Kidney epithelial cell (primary cell): Measurements from ENCODE around the gene CRHR2. TPM values are rescaled to one million over a fixed set of nuclear protein-coding genes. Genes with fewer than 3 reads are reported as not detected.
A peak's percentile ranks its signal among the peaks of the same experiment; 100 is the strongest.

Source experiments
- DNase-seq: peaks from one replicate; pipeline ENCODE4 v3.0.0-alpha.2; 2010; ENCODE audit warnings: low read depth
- H3K27me3 ChIP-seq: 2 replicates; pipeline ENCODE4 v1.6.0; 2011; ENCODE audit warnings: low read length; ENCODE audit not compliant: control insufficient read depth, insufficient read depth
- H3K36me3 ChIP-seq: 2 replicates; pipeline ENCODE4 v1.5.1; 2011; ENCODE audit warnings: low read length; ENCODE audit not compliant: control insufficient read depth, insufficient read depth
- H3K4me3 ChIP-seq: 2 replicates; pipeline ENCODE4 v1.5.1; 2011; ENCODE audit warnings: low read depth, mild to moderate bottlenecking, control low read depth, low read length
- CTCF ChIP-seq: IDR thresholded peaks from 2 replicates; pipeline ENCODE4 v1.5.1; 2011; ENCODE audit warnings: mild to moderate bottlenecking, moderate library complexity, low read length, control low read depth, inconsistent platforms; ENCODE audit not compliant: insufficient read depth, poor library complexity, severe bottlenecking
- total RNA-seq: library from RNA; depleted of rRNA; stranded (reverse); fragments of >200 nt; gene quantifications from 2 replicates; pipeline ENCODE4 v1.2.3, GENCODE V29; 2015

Gene CRHR2
- total RNA-seq, 1 donor from 2014 or later = not detected

GRCh38 chr7:30692882-30693281, 10.6 kb upstream of the CRHR2 start:
- no peaks in the 10 kb centered on the region for H3K36me3 ChIP-seq
- no peak for DNase-seq
- peaks cover 18% of the 10 kb centered on the region for H3K27me3 ChIP-seq
- no peak overlapping the region for H3K4me3 ChIP-seq
- TF ChIP-seq CTCF = no peak

- no peak for TF ChIP-seq CTCF
- no peak for DNase-seq
- Histone ChIP-seq H3K27me3 (peaks cover 17% of the 10 kb centered on the region), H3K4me3 (no peak overlapping the region), H3K36me3 (no peaks in the 10 kb centered on the region)
Observed at GRCh38 chr7:30692438-30692837, 10.2 kb upstream of the CRHR2 start.

- no peak overlapping the region for H3K4me3 ChIP-seq
- no peak for TF ChIP-seq CTCF
- H3K36me3 ChIP-seq = no peaks in the 10 kb centered on the region
- peaks cover 10% of the 10 kb centered on the region for H3K27me3 ChIP-seq
- no peak for DNase-seq
Observed at GRCh38 chr7:30690011-30690410, 7.8 kb upstream of the CRHR2 start.

GRCh38 chr7:30688718-30689221, 6.5 kb upstream of the CRHR2 start:
- TF ChIP-seq CTCF = no peak
- no peaks in the 10 kb centered on the region for H3K36me3 ChIP-seq
- peaks cover 20% of the 10 kb centered on the region for H3K27me3 ChIP-seq
- DNase-seq = peak; percentile 5
- no peak overlapping the region for H3K4me3 ChIP-seq

- Histone ChIP-seq H3K27me3 (peaks cover 32% of the 10 kb centered on the region), H3K4me3 (no peak overlapping the region), H3K36me3 (no peaks in the 10 kb centered on the region)
- no peak for TF ChIP-seq CTCF
- no peak for DNase-seq
Observed at GRCh38 chr7:30687604-30688003, 5.3 kb upstream of the CRHR2 start.

GRCh38 chr7:30684351-30684750, 2.1 kb upstream of the CRHR2 start:
- TF ChIP-seq CTCF = no peak
- H3K36me3 ChIP-seq = no peaks in the 10 kb centered on the region
- no peak for DNase-seq
- H3K27me3 ChIP-seq = peaks cover 55% of the 10 kb centered on the region
- H3K4me3 ChIP-seq = no peak overlapping the region
